ENCODE data around the gene GPX4. TPM values are rescaled to one million over a fixed set of nuclear protein-coding genes. Genes with fewer than 3 reads are reported as not detected.

GPX4 gene
- total and polyA plus RNA-seq, 10 of the 15 experiments (the other 5 are each of a cell fraction or from before 2014, with no cell fraction given) = 33.3 to 749 (median 297) TPM

DNA sequence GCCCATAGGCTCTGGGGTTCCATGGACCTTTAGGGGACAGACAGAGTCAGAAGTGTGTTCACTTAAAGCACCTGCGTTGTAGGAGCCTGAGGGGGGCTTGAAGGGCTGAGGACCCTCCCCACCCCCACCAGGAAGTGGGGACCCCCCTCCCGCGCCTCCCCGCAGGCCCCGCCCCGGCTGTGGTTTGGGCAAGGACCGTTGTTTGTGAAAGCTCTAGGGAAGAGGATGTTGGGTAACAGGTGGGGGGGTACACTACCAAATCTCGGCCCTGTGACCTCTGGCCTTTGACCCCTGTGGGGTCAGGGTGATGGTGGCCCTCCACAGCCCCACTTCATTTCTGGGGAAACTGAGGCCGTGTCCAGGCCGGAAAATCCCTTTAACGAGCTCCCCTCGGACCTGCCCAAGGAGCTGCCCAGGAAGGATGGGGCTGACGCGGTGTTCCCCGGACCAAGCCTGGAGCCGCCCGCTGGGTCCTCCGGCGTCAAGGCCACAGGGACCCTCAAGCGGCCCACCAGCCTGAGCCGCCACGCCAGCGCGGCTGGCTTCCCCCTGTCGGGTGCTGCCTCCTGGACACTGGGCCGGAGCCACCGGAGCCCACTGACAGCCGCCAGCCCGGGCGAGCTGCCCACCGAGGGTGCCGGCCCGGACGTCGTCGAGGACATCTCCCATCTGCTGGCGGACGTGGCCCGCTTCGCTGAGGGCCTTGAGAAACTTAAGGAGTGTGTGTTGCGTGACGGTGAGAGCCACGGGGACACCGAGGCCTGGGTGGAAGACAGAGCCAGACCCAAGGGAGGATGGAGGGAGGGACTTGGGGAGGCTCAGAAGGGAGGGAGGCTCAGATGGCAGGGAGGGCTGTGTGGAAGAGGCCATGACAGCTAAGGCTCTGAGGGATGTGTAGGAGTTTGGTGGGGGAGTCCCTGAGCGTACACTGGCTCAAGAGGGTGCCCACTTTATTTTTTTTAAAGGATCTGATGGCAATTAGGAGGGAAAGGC, 35.5 kb upstream of the GPX4 start (continued):
- no peak for TF ChIP-seq HSF1 (IDR thresholded peaks at IDR 0.05; ENCODE audit: low read depth, low read length)
- TF ChIP-seq ZNF24 (IDR thresholded peaks at IDR 0.05) = no peak

GRCh38 chr19:1069009-1069779, 34.6 kb upstream of the GPX4 start:
- WGBS (ENCODE audit: insufficient coverage, insufficient replicate concordance, low lambda C conversion rate, missing lambda C conversion rate) = 2% methylated on average over 25 of the region's 25 CpGs
- Histone ChIP-seq H3K79me2 (ENCODE audit: control insufficient read depth, insufficient read depth, low read length) (peaks cover 46% of the 10 kb centered on the region), H4K20me1 (ENCODE audit: control insufficient read depth, insufficient read depth) (no peaks in the 10 kb centered on the region), H3K9me3 (replicated peaks; ENCODE audit: control insufficient read depth, insufficient read depth, low read length) (no peaks in the 10 kb centered on the region), H3K27ac (ENCODE audit: control insufficient read depth, insufficient read depth) (peak overlapping the region; percentile 95), H2AFZ (ENCODE audit: control insufficient read depth, low read depth, low read length) (no peak overlapping the region), H3K4me2 (ENCODE audit: control insufficient read depth, insufficient read depth) (peak overlapping the region; percentile 82), H3K4me1 (ENCODE audit: control insufficient read depth, insufficient read depth, low read length) (peaks cover 19% of the 10 kb centered on the region), H3K27me3 (replicated peaks in 1 of 2; ENCODE audit: control insufficient read depth in 2 of 2, insufficient read depth in 2 of 2, low read length in 1 of 2) (no peaks in the 10 kb centered on the region), H3K9ac (ENCODE audit: control insufficient read depth, insufficient read depth, low read length) (peak overlapping the region; percentile 90), H3K36me3 (ENCODE audit: control insufficient read depth in 2 of 2, insufficient read depth in 2 of 2, low read length in 1 of 2) (peaks cover 11 to 19% of the 10 kb centered on the region in 2 experiments; a peak in 3 of 4 replicates), H3K4me3 (peak overlapping the region; percentile 98)
- ChIA-PET SMC1A (ENCODE audit: uncharacterized antibody, unreplicated experiment) (interaction anchor here (1.1 kb wide), 1 partner anchor 29 kb away, joined by 3 read pairs; no protein-coding TSS in a partner anchor), CTCF (interaction anchor here (1.8 kb wide), 1 partner anchor 19 kb away, joined by 5 read pairs; no protein-coding TSS in a partner anchor), POLR2A (interaction anchor here (0.8 to 3.0 kb wide), 3 partner anchors 17 to 30 kb away, joined by 4 to 32 read pairs (median 6); partner anchors contain the start of gene ABCA7), RAD21 (ENCODE audit: unreplicated experiment) (no interaction called here)
- DNase-seq (ENCODE audit: low read depth, low spot score) (no peak), FAIRE-seq (peak; percentile 64), ATAC-seq (peak; percentile 49)
- TSS peak; percentile 60 for BruUV-seq (replicated peaks)
- in situ Hi-C loops (cut with MboI) (no loop called here), intact Hi-C loops (cut with micrococcal nuclease; ENCODE audit: unreplicated experiment) (loop anchor here (1.0 to 2.0 kb wide), 2 partner anchors 34 to 48 kb away; partner anchors contain the start of genes GPX4, RNU6-2 and TMEM259)
- TF ChIP-seq SMC3 (IDR thresholded peaks at IDR 0.05; ENCODE audit: borderline replicate concordance, low read length) (no peak), SREBF1 (IDR thresholded peaks at IDR 0.05; ENCODE audit: low read length) (no peak), ZZZ3 (IDR thresholded peaks at IDR 0.05; ENCODE audit: control insufficient read depth, insufficient read length, low read depth) (no peak), RUNX3 (IDR thresholded peaks at IDR 0.05; ENCODE audit: low read length) (peak; percentile 58), MEF2B (IDR thresholded peaks at IDR 0.05; ENCODE audit: partially characterized antibody, poor library complexity, severe bottlenecking) (peak; percentile 31), NR2F1 (conservative IDR thresholded peaks at IDR 0.05) (peak; percentile 76; the same call in 1 of the 2 replicates), RELA (IDR thresholded peaks at IDR 0.05; ENCODE audit: borderline replicate concordance, partially characterized antibody) (peak; percentile 28), ASH2L (IDR thresholded peaks at IDR 0.05; ENCODE audit: borderline replicate concordance, low read depth) (no peak), MEF2A (IDR thresholded peaks at IDR 0.05; ENCODE audit: insufficient read depth, low read depth, low read length) (0 out of 2 replicates have a peak, but pooled peaks have one; percentile 11), BRCA1 (IDR thresholded peaks at IDR 0.05; ENCODE audit: low read depth, low read length) (no peak), IRF4 (IDR thresholded peaks at IDR 0.05; ENCODE audit: low read depth, low read length) (no peak), TAF1 (IDR thresholded peaks at IDR 0.05; ENCODE audit: borderline replicate concordance, low read depth, low read length) (peak; percentile 46; the same call in 1 of the 2 replicates), ZNF217 (IDR thresholded peaks at IDR 0.05) (peak; percentile 64; the same call in 1 of the 2 replicates)
- TF ChIP-seq, protein P1, sequence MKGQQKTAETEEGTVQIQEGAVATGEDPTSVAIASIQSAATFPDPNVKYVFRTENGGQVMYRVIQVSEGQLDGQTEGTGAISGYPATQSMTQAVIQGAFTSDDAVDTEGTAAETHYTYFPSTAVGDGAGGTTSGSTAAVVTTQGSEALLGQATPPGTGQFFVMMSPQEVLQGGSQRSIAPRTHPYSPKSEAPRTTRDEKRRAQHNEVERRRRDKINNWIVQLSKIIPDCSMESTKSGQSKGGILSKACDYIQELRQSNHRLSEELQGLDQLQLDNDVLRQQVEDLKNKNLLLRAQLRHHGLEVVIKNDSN (IDR thresholded peaks at IDR 0.05; ENCODE audit: borderline replicate concordance, extremely low read length, insufficient read depth, low read depth, low read length) = no peak
- TF ChIP-seq, protein P2, sequence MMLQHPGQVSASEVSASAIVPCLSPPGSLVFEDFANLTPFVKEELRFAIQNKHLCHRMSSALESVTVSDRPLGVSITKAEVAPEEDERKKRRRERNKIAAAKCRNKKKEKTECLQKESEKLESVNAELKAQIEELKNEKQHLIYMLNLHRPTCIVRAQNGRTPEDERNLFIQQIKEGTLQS (IDR thresholded peaks at IDR 0.05; ENCODE audit: borderline replicate concordance, extremely low read depth, low read depth, low read length) = no peak
